ELF-1 (cell line): ENCODE data around the gene SLC2A13.
"Not testable (repeated sequence)": the region's sequence is repeated elsewhere in the genome, so short reads cannot be mapped to it uniquely, and the experiment has no call there.

Experiments
- DNase-seq: peaks from one replicate; pipeline ENCODE4 v3.0.0-alpha.2; 2016; ENCODE audit warnings: low read depth, low spot score

SLC2A13 gene

GRCh38 chr12:40105265-40105514 lies 691 bp downstream of the SLC2A13 start:
- DNase-seq: no peak

- DNase-seq: no peak
Measured at GRCh38 chr12:40104461-40105264, 1.2 kb downstream of the SLC2A13 start.

- no peak for DNase-seq
Measured at GRCh38 chr12:40103043-40103442, 2.8 kb downstream of the SLC2A13 start.

- no peak for DNase-seq
Measured at GRCh38 chr12:40101747-40102146, 4.1 kb downstream of the SLC2A13 start.

- DNase-seq: no peak
Measured at GRCh38 chr12:40099423-40099853, 6.4 kb downstream of the SLC2A13 start.

GRCh38 chr12:40098406-40099145 lies 7.3 kb downstream of the SLC2A13 start:
- no peak for DNase-seq

GRCh38 chr12:40093512-40093911 lies 12.4 kb downstream of the SLC2A13 start:
- no peak for DNase-seq

- no peak for DNase-seq
Measured at GRCh38 chr12:40086471-40086870, 19.4 kb downstream of the SLC2A13 start.

GRCh38 chr12:40078266-40078665 lies 27.6 kb downstream of the SLC2A13 start:
- DNase-seq: no peak

GRCh38 chr12:40075458-40075857 lies 30.4 kb downstream of the SLC2A13 start:
- DNase-seq: no peak

GRCh38 chr12:40068416-40068815 lies 37.5 kb downstream of the SLC2A13 start:
- DNase-seq: no peak

- no peak for DNase-seq
Measured at GRCh38 chr12:40065636-40066035, 40.2 kb downstream of the SLC2A13 start.

GRCh38 chr12:40063414-40063813 lies 42.5 kb downstream of the SLC2A13 start:
- DNase-seq: no peak

GRCh38 chr12:40058721-40059190 lies 47.1 kb downstream of the SLC2A13 start:
- no peak for DNase-seq

- DNase-seq: no peak
Measured at GRCh38 chr12:40056373-40056772, 49.5 kb downstream of the SLC2A13 start.

GRCh38 chr12:40055776-40056175 lies 50.1 kb downstream of the SLC2A13 start:
- DNase-seq: no peak

- DNase-seq: no peak
Measured at GRCh38 chr12:40055228-40055579, 50.7 kb downstream of the SLC2A13 start.

GRCh38 chr12:40054555-40055227 lies 51.2 kb downstream of the SLC2A13 start:
- DNase-seq: no peak

- no peak for DNase-seq
Measured at GRCh38 chr12:40049268-40049667, 56.6 kb downstream of the SLC2A13 start.

- not testable (repeated sequence) for DNase-seq
Measured at GRCh38 chr12:40047002-40047401, 58.9 kb downstream of the SLC2A13 start.

GRCh38 chr12:40045656-40046055 lies 60.2 kb downstream of the SLC2A13 start:
- DNase-seq: no peak

- no peak for DNase-seq
Measured at GRCh38 chr12:40044396-40044795, 61.5 kb downstream of the SLC2A13 start.

GRCh38 chr12:40039598-40039997 lies 66.3 kb downstream of the SLC2A13 start:
- DNase-seq: no peak
